ENCODE measurements around the gene IQGAP1.

The IQGAP1 gene

GRCh38 chr15:90478846-90479481 is 90.9 kb downstream of the IQGAP1 start:
- TF ChIP-seq, protein P1, sequence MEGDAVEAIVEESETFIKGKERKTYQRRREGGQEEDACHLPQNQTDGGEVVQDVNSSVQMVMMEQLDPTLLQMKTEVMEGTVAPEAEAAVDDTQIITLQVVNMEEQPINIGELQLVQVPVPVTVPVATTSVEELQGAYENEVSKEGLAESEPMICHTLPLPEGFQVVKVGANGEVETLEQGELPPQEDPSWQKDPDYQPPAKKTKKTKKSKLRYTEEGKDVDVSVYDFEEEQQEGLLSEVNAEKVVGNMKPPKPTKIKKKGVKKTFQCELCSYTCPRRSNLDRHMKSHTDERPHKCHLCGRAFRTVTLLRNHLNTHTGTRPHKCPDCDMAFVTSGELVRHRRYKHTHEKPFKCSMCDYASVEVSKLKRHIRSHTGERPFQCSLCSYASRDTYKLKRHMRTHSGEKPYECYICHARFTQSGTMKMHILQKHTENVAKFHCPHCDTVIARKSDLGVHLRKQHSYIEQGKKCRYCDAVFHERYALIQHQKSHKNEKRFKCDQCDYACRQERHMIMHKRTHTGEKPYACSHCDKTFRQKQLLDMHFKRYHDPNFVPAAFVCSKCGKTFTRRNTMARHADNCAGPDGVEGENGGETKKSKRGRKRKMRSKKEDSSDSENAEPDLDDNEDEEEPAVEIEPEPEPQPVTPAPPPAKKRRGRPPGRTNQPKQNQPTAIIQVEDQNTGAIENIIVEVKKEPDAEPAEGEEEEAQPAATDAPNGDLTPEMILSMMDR (IDR thresholded peaks at IDR 0.05; ENCODE audit: extremely low read depth, missing control alignments), result no peak
- DNase-seq (ENCODE audit: low spot score), result no peak

- no peak for DNase-seq (ENCODE audit: low spot score)
- TF ChIP-seq, protein P1 (IDR thresholded peaks at IDR 0.05; ENCODE audit: extremely low read depth, missing control alignments), result no peak
These were observed 91.6 kb downstream of the IQGAP1 start for GRCh38 chr15:90479656-90480055.

- TF ChIP-seq, protein P1 (IDR thresholded peaks at IDR 0.05; ENCODE audit: extremely low read depth, missing control alignments), result no peak
- DNase-seq (ENCODE audit: low spot score), result no peak
These were observed 93.0 kb downstream of the IQGAP1 start for GRCh38 chr15:90481023-90481422.

DNA sequence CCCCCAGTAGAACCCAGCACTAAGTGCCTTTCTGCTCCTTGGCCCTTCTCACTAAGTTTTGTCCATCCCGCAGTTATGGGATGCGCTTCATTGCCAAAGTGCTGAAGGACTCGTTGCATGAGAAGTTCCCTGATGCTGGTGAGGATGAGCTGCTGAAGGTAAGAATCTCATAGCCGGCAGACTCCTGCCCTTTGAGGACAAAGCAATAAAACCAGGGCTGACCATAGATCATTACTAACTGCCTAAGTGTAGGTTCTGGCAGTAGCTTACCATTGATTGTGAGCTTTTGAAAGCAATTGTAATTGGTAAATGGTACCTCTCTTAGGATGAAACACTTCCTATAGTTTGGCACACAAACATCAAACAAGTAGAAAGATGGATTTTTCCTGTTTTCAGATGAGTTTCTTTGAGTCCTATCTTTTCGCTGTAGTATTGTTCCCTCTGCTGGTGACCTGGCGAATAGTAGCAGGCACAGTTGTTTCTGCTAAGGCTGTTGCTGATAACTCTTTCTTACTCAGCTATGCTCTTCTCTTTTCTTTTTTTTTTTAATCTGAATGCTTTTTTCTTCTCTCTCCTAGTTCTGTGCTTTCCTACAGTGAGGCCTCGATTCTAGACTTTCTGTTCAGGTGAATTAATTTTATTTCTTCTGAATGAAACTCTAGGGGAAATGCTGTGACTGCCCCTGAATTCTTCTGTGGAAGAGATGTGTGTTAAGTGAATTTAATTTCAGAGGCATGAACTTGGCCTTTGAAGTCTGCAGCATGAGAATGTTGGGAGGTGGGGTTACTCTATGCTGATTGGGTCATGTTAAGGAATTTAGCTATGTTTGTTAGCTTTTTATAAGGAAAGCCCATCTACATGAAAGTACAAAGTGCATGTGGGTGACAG is 94.3 kb downstream of the IQGAP1 start:
- peak; percentile 34 for DNase-seq (ENCODE audit: low spot score)
- TF ChIP-seq, protein P1 (IDR thresholded peaks at IDR 0.05; ENCODE audit: extremely low read depth, missing control alignments), result peak; percentile 64

GRCh38 chr15:90483012-90483307 is 94.9 kb downstream of the IQGAP1 start:
- TF ChIP-seq, protein P1 (IDR thresholded peaks at IDR 0.05; ENCODE audit: extremely low read depth, missing control alignments), result no peak
- DNase-seq (ENCODE audit: low spot score), result no peak

DNA sequence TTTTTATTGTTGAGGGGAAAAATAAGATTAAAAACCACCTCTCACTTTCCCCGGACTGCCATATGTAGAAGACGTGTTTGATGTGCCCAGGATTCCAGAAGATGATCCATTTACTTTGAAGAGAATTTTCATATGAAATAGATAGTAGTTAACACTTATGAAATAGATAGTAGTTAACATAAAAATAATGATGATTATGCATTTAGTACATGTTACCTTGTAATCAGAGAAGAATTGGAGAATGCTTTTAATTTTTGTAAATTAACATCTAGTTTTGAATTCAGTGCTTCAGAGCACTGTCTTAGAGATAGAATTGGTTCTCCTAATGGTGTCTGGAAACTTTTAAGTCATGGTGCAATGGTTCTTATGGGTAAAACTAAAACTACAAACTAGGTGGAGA is 95.6 kb downstream of the IQGAP1 start:
- TF ChIP-seq, protein P1 (IDR thresholded peaks at IDR 0.05; ENCODE audit: extremely low read depth, missing control alignments), result no peak
- DNase-seq (ENCODE audit: low spot score), result no peak

DNA sequence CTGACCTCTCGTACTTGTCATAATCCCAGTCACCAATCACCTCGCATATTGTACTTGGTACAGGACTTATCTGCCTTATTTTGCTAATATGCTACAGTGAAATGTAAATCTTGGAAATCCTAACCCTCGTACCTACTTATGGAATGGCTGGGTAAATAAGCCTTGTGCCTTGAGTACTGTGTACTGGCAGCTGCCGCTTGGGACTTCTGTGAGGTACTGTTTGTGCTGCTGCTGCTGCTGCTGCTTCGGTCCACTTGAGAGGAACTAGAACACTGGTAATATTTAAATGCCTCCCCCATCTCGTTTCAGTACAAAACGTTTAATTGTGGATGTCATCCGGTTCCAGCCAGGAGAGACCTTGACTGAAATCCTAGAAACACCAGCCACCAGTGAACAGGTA is 99.1 kb downstream of the IQGAP1 start:
- TF ChIP-seq, protein P1 (IDR thresholded peaks at IDR 0.05; ENCODE audit: extremely low read depth, missing control alignments), result no peak
- DNase-seq (ENCODE audit: low spot score), result no peak
